HG03354 (cell line): ENCODE data around the gene TMPRSS6.

ENCODE experiments used
- ATAC-seq: cut with Tn5 transposase; IDR thresholded peaks from one replicate; pipeline ENCODE4 v1.9.1; 2021; ENCODE audit warnings: mild to moderate bottlenecking; ENCODE audit not compliant: unreplicated experiment, poor library complexity, severe bottlenecking

TMPRSS6 gene

GRCh38 chr22:37141476-37141875 lies 32.0 kb upstream of the TMPRSS6 start:
- no peak for ATAC-seq

DNA sequence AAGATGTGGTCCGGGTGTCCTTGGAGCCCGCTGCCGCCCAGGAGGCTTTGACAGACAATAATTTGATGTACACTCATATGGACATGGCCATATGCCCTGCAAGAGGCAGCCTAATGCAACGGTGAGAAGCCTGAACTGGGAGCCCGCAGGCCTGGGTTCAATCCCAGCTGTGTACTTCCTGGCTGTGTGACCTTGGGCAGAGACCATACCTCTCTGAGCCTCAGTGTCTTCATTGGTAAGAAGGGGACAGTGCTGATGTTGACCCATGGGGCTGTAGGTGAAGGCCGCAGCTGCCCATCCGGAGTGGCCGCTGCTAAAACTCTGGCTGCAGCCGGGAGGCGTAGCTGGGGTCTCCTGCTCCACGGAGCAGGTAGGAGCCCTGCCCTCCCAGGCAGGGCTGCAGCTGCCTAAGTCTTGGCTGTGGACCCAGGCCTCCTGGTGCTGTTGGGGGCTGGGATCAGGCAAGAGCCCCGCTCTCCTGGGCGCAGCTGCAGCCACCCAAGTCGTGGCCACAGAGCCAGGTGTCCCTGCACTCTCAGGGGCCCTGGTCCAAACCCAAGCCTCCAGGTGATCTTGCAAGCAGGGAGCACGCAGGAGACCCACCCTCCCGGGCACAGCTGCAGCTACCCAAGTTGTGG lies 31.3 kb upstream of the TMPRSS6 start:
- ATAC-seq = no peak

GRCh38 chr22:37139762-37140161 lies 30.2 kb upstream of the TMPRSS6 start:
- no peak for ATAC-seq

DNA sequence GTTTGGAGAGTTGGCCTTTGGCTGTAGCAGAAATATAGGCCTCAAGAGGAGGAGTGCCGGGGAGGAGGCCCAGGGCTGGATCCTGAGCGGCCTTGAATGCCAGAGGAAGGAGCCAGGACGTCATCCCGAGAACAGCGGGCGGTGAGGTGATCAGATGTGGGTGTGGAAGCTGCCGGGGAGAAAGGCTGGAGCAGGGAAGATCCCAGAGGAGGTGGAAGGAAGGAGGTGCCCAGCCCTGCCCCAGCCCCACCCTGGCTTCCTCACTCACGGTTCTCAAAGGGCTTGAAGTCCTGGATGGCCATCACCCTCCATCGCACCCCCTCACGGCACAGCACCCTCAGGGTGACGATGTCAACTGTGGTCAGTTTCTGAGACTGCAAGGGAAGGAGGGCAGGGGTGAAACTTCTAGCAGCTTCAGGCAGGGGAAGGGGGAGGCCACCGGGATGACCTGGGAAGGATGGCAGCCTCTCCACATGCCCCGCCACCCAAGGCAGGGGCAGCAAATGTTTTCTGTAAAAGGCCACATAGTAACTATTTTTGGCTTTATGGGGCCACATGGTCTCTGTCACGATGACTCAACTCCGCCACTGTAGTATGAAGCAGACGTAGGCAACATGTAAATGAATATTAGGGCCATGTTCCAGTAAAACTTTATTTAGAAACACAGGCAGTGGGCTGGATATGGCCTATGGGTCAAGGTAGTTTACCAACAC lies 29.5 kb upstream of the TMPRSS6 start:
- no peak for ATAC-seq

DNA sequence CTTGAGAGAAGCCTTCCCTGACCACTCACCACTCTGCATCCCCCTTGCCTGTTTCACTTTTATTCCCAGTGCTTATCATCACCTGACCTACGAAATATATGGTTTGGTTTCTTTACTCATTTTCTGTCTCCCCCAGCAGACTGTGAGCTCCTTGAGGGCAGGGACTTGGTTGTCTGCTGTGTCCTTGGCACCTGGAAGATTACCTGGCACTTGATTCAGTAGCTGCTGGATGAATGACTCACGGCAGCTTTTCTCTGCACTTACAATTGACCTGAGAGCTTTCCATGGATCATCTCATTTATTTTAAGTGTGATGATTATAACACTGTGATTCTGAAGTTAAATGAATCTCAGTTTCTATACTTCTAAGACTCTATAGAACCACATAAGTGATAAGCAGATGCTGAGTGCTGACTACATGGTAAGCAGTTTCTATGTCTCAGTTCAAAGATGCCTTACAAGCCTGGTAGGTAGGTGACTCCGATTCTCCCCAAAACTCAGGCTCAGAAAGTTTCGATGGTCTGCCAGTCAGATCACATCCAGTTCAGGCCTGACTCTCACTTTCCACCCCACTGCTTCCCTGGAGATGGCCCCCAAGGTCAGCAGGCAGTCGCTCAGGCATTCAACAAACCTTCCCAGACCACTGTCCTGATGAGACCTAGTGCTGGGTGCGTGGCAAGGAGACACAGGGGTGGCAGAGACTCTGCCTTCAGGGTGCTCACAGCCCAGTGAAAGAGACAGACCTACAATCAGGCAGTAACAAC lies 28.6 kb upstream of the TMPRSS6 start:
- ATAC-seq = no peak

- no peak for ATAC-seq
Measured at GRCh38 chr22:37137131-37137530, 27.6 kb upstream of the TMPRSS6 start.

DNA sequence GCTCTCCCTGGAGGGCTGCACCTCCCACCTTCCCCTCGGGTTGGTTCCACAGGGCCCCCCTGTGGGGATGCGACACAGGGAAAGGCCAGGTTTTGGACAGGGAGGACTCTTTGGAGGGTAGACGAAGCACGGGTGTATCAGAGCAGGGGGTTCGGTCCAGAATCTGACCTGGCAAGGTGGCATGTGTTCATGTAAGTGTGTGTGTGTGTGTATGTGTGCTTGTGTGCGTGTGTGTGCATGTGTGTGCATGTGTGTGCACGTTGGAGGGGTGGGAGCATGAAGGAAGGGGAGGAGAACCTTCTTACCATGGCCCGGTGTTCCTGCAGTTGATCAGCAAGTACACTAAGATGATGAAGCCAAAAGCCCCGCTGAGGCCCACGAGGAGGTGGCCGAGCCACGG lies 25.5 kb upstream of the TMPRSS6 start:
- no peak for ATAC-seq

DNA sequence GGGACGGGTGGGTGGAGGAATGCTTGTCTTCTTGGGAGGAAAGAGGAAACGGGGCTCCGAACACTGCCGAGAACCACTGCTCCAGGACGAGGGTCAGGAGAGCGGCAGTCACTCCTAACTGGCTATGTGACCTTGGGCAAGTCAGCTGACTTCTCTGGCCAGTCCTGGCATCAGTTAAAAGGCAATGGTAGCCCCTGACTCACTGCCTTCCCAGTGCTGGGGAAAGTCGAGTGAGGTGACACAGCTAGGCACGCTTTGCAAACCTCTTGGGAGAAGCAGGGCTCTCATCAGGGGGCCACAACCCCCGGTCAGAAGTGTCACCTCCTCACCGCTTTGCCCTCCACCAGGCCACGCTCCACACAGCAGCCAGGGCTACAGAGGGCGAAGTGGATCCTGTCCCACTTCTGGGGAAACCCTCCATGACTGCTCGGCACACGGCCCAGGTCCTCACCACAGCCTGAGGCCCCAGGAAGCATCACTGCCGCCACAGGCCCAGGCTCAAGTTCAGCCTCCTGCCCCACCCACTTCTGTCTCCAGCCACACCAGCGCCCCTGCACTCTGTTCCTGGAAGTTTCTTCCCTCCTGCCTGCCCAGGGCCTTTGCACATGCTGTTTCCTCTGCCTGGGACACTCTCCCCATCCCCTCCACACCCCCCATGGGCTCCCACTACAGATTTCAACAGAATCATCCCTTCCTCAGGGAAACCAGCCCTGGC lies 23.9 kb upstream of the TMPRSS6 start:
- ATAC-seq = no peak

DNA sequence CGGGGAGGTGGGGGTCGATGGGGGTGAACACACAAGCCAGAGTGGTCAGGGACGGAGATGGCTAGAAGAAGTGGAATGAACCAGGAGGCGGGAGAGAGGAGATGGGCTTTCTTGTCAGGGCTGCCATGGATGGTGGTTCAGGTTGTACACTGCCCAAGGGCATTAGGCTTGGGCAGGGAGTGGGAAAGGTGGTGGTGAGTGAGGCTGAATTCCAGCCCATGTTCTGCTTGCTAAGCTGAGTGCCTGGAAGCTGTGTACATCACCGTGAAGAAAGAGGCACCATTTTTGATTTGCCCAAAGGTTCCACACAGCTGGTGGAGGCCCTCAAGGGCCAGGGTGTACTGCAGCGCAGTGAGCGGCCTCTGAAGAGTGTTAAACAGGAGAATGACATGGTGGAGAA lies 23.3 kb upstream of the TMPRSS6 start:
- ATAC-seq = no peak

DNA sequence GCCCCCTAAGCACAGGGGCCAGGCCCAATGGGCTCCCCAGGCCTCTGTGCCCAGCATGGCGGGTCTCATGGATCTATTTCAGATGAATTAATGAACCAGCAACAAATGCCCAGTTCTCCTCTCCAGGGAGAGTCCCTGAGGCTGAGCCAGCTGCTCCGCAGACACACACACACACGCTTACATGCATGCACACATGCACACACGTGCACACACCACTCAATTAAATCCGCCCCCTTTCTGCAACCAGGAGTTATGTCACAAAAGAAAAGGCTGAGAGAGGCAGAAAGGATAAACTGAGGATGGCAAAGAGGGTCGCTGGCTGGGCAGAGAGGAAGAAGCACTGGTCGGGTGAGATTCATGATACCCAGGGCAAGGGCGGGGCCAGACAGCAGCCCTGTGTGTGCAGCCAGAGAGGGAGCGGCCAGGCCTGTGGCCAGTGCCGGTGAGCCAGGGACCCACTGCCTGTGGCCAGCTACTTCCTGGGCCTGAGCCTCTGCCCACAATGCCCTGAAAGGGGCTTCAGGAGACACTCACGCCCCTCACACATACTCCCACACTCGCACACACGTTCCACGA lies 20.4 kb upstream of the TMPRSS6 start:
- no peak for ATAC-seq

- ATAC-seq = no peak
Measured at GRCh38 chr22:37128555-37129281, 19.2 kb upstream of the TMPRSS6 start.

GRCh38 chr22:37127350-37127878 lies 17.9 kb upstream of the TMPRSS6 start:
- no peak for ATAC-seq

DNA sequence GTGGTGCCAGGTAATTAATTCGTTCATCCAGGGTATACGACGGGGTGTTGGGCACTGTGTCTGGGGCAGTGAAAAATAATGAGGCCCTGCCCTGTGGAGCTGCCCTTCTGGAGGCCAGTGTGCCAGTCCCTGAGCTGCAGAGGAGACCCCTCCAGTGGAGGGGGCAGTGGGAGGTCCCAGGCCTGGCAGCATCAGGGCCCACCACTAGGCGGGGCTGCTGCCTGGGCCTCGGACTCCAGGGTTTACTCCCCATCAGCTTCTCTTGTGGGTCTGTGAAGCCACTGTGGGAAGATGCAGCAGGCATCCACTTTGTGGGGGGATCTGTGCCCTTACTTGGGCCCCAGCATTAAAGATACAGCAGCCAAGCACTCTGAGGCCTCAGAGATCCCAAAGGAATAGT lies 17.4 kb upstream of the TMPRSS6 start:
- ATAC-seq = no peak

GRCh38 chr22:37126383-37126782 lies 16.9 kb upstream of the TMPRSS6 start:
- no peak for ATAC-seq

- no peak for ATAC-seq
Measured at GRCh38 chr22:37123649-37124048, 14.1 kb upstream of the TMPRSS6 start.

DNA sequence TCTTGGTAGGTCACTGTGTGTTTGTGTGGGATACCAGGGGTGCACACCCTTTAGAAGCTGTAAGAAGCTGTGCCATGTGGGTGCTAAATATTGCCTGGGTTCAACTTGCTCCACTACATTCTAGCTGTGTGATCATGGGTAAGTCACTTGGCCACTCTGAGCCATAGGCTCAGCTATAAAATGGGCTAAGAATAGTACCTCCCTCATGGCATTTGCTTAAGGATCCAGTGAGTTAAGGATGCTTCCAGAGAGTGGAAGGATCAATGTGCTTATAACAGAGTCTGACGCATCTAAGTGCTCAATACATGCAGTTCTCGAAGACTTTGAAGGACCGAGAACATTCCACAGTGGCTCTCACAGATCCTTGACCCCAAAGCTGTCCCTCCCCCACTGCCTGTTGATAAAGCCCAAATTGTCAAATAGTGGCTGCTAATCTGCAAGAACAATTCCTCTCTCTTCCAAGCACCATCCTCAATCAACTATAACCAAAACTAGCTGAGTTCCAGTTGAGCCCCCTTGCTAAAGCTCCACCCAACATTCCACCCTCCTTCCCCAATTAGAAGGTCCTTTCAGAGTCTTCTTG lies 13.2 kb upstream of the TMPRSS6 start:
- no peak for ATAC-seq

DNA sequence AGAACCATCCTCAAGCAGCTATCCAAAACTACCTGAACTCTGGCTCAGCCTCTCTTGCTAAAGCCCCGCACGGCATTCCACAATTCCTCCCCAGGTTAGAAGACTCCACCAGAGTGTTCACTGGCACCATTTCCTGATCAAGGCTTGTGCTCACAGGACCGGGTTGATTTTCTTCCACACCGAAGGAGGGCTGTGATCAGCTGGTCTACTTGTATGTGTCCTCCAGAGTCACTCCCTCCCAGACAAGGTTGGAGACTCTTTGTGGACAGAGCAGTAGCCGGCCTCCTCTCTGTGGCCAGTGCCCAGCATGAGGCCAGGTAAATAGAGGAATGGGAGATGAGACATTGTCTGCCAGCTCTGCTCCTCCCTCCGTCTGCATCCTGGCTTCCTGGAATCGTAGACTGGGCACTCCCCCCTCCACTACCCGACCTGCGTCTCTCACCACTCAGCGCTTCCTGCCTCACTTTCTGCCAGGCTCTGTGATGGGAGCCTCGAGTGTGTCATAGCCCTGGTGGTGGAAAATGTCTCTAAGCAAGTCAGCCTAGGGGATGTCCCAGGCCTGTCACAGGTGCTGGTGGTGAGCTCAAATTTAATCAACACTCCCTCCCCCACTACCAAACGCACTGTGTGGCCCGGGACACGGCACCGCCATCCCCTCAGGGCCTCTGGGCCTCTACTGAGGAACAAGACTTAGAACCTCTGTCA lies 12.5 kb upstream of the TMPRSS6 start:
- ATAC-seq = peak; percentile 85
